Activated T-cell treated with anti-CD3 and anti-CD28 coated beads for 1 hour (primary cell): ENCODE measurements around the gene THYN1.

ENCODE experiments used
- DNase-seq: peaks from one replicate; pipeline ENCODE4 v3.0.0-alpha.2; 2020; ENCODE audit warnings: low read depth

The THYN1 gene

GRCh38 chr11:134248910-134249480 is 4.2 kb downstream of the THYN1 start:
- no peak for DNase-seq

GRCh38 chr11:134246678-134247077 is 6.5 kb downstream of the THYN1 start:
- DNase-seq = no peak

GRCh38 chr11:134246100-134246499 is 7.1 kb downstream of the THYN1 start:
- no peak for DNase-seq

GRCh38 chr11:134245434-134245833 is 7.7 kb downstream of the THYN1 start:
- DNase-seq = no peak

GRCh38 chr11:134244593-134244992 is 8.6 kb downstream of the THYN1 start:
- no peak for DNase-seq

DNA sequence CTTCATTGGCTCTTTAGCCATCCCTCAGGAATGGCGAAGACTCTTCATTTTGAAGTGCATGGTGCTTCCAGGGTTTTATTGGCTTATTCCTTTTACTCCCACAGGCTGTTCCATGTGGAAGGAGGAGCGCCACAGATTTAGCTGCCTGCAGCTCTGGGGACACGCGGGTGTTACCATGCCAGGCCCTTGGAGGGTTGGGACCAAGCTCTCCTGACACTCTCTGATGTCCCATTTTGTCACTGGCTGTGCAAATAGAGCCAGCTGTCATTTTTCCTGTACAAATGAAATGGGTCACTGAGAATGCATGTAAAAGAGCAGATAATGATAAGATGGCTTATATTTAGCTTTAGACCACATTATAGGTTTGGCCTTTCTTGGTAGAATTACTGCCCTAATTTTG is 9.2 kb downstream of the THYN1 start:
- DNase-seq = no peak

DNA sequence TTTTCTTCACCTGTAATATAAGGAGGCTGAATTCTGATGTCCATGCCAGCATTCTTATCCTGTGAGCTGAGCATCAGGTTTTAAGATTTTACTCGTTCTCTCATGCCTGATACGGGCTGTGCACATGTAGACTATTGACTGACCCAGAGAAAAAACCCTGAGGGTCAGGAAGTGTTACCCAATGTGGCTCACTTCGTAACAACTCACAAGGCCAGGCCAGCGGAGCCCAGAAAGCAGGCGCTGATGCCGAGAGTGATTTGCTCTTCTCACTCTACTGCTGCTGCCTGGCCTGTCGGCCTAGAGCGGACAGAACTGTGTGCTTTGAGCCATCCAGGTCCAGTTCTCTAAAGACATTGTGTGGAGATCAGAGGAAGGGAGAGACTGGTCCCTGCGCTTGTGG is 10.8 kb downstream of the THYN1 start:
- no peak for DNase-seq

DNA sequence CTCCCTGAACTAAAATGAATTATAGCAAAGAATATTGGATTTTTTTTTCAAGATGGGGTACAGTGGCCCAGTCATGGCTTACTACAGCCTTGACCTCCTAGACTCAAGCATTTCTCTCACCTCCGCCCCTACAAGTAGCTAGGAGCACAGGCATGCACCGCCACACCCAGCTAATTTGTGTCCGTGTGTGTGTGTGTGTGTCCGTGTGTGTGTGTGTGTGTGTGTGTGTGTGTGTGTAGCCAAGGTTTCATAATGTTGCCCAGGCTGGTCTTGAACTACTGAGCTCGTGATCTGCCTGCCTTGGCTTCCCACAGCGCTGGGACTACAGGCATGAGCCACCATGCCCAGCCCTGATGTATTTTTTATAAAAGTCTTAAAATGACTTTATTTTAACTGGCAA is 12.6 kb downstream of the THYN1 start:
- DNase-seq = no peak

GRCh38 chr11:134238956-134239355 is 14.2 kb downstream of the THYN1 start:
- no peak for DNase-seq

- DNase-seq = no peak
These were observed 15.6 kb downstream of the THYN1 start for GRCh38 chr11:134237557-134237922.

GRCh38 chr11:134236834-134237556 is 16.2 kb downstream of the THYN1 start:
- no peak for DNase-seq

DNA sequence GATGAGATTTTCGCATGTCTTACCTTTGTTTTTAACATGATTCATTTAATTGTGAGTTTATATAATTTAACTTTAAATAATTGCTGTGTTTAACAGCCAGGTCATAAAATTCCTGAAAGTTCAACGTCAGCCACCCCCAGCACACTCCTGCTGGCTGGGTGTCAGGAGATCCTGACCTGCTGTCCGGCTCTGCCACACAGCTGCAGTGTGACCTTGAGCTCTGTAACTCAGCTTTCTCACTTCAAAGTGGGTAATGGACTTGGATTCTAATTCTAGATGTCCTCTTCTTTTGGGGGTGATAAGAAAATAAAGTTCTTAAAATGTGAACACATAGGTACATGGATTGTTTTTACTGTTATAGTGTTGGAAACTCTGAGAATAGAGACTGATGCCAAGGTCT is 17.8 kb downstream of the THYN1 start:
- no peak for DNase-seq

DNA sequence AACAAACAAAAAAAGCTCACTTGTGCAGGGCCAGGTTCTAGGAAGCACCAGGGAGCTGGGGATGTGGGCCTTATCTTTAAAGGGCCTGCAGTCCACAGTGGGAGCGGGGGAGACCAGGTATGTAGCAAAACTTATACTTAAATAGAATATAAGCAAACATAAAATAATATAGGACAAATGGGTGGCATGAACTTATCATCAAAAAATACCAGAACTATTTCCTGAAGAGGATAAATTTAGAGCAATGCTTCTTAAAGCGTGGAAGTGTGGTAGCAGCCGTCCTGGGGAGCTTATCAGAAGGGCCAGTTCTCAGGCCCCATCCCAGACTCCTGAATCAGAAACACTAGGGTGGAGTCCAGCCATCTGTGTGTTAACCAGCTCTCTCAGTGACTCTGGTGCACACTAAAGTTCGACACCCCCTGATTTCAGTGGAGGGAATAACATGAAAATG is 19.4 kb downstream of the THYN1 start:
- no peak for DNase-seq

GRCh38 chr11:134231958-134232659 is 21.0 kb downstream of the THYN1 start:
- no peak for DNase-seq

- DNase-seq = no peak
These were observed 22.8 kb downstream of the THYN1 start for GRCh38 chr11:134230339-134230738.

DNA sequence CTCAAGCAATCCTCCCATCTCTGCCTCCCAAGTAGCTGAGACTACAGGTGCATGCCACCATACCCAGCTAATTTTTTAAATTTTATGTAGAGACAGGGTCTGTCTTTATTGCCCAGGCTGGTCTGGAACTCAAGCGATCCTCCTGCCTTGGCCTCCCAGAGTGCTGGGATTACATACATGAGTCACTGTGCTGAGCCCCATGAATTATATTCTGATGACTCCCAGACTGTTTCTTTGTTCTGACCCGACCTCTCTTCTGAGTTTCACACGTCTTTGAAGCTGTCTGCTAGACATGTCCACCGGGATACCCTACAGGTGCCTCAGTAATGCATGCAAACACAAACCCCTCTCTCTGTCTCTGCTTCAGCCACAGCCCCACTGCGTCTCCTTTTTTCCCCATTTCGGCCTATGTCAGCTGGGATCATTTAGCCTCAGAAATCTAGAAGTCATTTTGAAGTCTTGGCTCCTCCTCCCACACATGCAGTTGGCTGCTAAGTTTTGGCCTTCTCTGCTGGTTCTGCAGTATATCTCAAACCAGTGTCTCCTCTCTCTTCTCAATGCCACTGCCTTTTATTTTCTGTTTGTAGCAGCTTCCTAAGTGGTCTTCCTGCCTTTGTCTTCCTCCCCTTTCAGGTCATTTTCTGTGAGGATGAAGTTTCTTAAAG is 23.9 kb downstream of the THYN1 start:
- DNase-seq = no peak

DNA sequence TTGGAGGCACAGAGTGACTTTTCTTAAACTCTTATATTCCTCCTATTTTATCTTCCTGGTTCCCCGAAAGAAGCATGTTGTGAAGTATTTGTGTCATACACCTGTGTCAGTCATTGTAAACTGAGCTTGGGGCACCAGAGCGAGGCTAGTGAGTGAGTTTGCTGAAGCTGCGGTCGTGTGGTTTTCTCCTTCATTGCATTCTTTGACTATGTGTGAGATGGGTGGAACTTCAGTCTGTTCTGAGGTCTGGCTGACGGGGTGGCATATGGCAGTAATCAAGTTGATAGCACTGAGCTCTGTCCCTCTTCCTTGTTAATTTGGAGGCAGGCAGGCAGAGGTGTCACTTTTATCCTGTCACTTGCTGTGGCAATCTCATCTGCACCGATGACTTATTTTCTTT is 24.5 kb downstream of the THYN1 start:
- no peak for DNase-seq

DNA sequence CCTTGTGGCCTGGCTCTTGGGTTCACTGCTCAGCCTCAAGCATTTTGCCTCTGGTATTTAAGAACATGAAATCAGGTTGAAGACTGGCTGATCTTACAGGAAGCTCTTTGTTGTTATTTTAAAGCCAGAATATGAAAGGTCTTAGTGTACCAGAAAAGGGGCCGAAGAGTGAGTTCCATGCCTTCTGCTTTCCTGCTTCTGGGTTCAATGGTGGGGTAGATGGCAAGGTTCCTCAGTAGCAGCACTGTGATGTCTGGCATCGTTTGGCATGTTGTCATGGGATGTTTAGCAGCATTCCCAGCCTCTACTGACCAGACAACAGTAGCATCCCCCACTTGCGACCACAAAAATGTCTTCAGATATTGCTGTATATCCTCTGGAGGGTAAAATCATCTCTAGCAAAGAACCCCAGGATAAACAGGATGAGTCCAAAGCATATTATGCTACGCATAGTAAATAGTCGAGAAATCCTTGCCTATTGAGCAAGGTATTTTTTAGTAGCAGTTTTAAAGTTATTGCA is 26.3 kb downstream of the THYN1 start:
- DNase-seq = no peak

- peak; percentile 28 for DNase-seq
These were observed 28.2 kb downstream of the THYN1 start for GRCh38 chr11:134224710-134225664.

DNA sequence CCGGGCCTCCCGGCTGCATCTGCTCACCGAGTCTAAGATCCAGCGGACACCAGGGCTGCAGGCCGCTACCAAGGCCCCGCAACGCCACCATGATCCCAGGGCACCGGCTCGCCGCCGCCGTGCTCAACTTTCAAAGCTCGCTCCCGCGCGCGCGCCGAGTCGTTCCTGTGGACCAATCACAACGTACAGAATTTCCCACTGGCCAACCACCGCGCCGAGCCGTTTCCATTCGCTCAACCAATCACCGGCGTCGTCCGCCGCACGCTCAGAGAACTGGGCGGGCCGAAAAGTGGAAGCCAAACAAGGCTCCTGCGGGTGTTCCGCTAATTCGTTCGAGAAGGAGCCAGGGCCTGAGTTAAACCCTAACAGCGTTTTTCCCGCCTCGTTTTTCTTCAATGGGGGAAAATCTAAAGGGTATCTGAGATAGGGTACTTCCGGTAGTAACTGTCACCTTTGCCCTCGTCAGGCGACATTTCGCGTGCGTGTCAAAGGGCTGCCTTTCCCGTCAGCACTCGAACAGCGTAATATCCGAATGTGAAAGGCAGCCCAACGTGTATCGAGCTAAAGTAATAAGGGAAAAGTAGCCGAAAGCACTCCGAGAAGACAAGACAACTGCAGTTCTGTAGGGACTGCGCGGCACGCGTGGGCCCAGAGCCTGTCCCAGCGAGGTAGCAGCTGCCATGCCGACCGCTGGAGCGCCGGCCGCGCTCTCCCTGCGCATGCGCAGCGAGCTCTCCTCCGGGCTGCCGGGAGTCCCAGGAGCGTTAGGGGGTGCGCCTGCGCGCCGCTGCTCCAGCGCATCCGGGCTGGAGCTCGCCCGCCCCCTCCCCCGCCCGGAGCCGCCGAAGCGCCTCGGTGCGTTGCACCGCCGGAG is 29.1 kb downstream of the THYN1 start, which contains the start of the genes NCAPD3 and VPS26B:
TSS of gene NCAPD3 (minus strand) at position 132 of the 874 bp plus-strand sequence. CDS start at position 91, 41 bp downstream.
TSS of gene VPS26B (plus strand) at position 836 of the 874 bp plus-strand sequence. CDS start 452 bp downstream, outside the sequence.
- peak; percentile 96 for DNase-seq
